Activated CD4-positive, alpha-beta T cell treated with anti-CD3 and anti-CD28 coated beads for 4 hours (primary cell): ENCODE measurements around the gene NT5C.
A peak's percentile ranks its signal among the peaks of the same experiment; 100 is the strongest.

Experiments used
- DNase-seq, 2 donors: peaks; one replicate each; pipeline ENCODE4 v3.0.0-alpha.2; 2020

Gene NT5C

GRCh38 chr17:75114552-75115314 is 16.8 kb downstream of the NT5C start:
- DNase-seq: no peak

GRCh38 chr17:75113798-75114551 is 17.6 kb downstream of the NT5C start:
- DNase-seq: peak; percentile 91 to 94

GRCh38 chr17:75111777-75112335 is 19.7 kb downstream of the NT5C start:
- DNase-seq: no peak

- DNase-seq: no peak
These were observed 21.2 kb downstream of the NT5C start for GRCh38 chr17:75110234-75110937.

GRCh38 chr17:75109407-75110233 is 21.9 kb downstream of the NT5C start, which contains the start of gene ARMC7:
Gene ARMC7, plus strand, starts transcription at chr17:75109969. Its CDS starts 320 bp downstream, at chr17:75110289.
- DNase-seq: peak; percentile 86 to 90

- no peak for DNase-seq
These were observed 22.5 kb downstream of the NT5C start for GRCh38 chr17:75109046-75109406.

- no peak for DNase-seq
These were observed 23.3 kb downstream of the NT5C start for GRCh38 chr17:75108193-75108592.

- DNase-seq: no peak
These were observed 26.1 kb downstream of the NT5C start for GRCh38 chr17:75105126-75106080.

GRCh38 chr17:75103601-75104554 is 27.7 kb downstream of the NT5C start:
- DNase-seq: no peak

- no peak for DNase-seq
These were observed 29.1 kb downstream of the NT5C start for GRCh38 chr17:75102385-75102821.

GRCh38 chr17:75099881-75100595 is 31.5 kb downstream of the NT5C start:
- DNase-seq: no peak

- DNase-seq: no peak
These were observed 32.7 kb downstream of the NT5C start for GRCh38 chr17:75098861-75099260.

- no peak for DNase-seq
These were observed 33.7 kb downstream of the NT5C start for GRCh38 chr17:75097865-75098264.

- DNase-seq: no peak
These were observed 35.4 kb downstream of the NT5C start for GRCh38 chr17:75096082-75096625.

GRCh38 chr17:75094871-75095399 is 36.6 kb downstream of the NT5C start:
- no peak for DNase-seq

- DNase-seq: no peak
These were observed 37.9 kb downstream of the NT5C start for GRCh38 chr17:75093548-75094158.

- DNase-seq: no peak
These were observed 39.7 kb downstream of the NT5C start for GRCh38 chr17:75091855-75092327.
